Activated CD4-positive, alpha-beta T cell treated with anti-CD3 and anti-CD28 coated beads, Interleukin-2, amount 10 ng/mL, durations not matched to agents 24 days and 14 days (primary cell): ENCODE data around the gene SPATA18. TPM values are rescaled to one million over a fixed set of nuclear protein-coding genes. Genes with fewer than 3 reads are reported as not detected.

Experiments used
- DNase-seq: peaks from one replicate; pipeline ENCODE4 v3.0.0; 2022
- H3K27ac Mint-ChIP-seq: one replicate; pipeline ENCODE4 v1.8.0; 2022; ENCODE audit warnings: mild to moderate bottlenecking, mixed read lengths
- H3K27me3 Mint-ChIP-seq: one replicate; pipeline ENCODE4 v1.8.0; 2022; ENCODE audit warnings: mixed read lengths
- H3K36me3 Mint-ChIP-seq: one replicate; pipeline ENCODE4 v1.8.0; 2022; ENCODE audit warnings: low read depth, mild to moderate bottlenecking, mixed read lengths
- H3K4me1 Mint-ChIP-seq: one replicate; pipeline ENCODE4 v1.8.0; 2021; ENCODE audit warnings: mixed read lengths
- H3K4me3 Mint-ChIP-seq: one replicate; pipeline ENCODE4 v1.8.0; 2022; ENCODE audit warnings: mild to moderate bottlenecking, moderate library complexity, mixed read lengths
- H3K9me3 Mint-ChIP-seq: one replicate; pipeline ENCODE4 v1.8.0; 2021; ENCODE audit warnings: mixed read lengths
- intact Hi-C: fragments of 100-400 bp; cut with micrococcal nuclease; formaldehyde crosslinking; loops from one replicate; pipeline ENCODE4 v1.15.1; 2023
- total RNA-seq: library from RNA; stranded (reverse); gene quantifications from 2 replicates; pipeline ENCODE4 v1.2.3, GENCODE V29; 2022

SPATA18 gene, protein sequence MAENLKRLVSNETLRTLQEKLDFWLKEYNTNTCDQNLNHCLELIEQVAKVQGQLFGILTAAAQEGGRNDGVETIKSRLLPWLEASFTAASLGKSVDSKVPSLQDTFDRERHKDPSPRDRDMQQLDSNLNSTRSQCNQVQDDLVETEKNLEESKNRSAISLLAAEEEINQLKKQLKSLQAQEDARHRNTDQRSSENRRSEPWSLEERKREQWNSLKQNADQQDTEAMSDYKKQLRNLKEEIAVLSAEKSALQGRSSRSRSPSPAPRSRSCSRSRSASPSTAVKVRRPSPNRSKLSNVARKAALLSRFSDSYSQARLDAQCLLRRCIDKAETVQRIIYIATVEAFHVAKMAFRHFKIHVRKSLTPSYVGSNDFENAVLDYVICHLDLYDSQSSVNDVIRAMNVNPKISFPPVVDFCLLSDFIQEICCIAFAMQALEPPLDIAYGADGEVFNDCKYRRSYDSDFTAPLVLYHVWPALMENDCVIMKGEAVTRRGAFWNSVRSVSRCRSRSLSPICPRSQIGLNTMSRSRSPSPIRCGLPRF
- 0.07 TPM in 1 of 2 replicates, not detected in the other for total RNA-seq

GRCh38 chr4:52051213-52051614, at the start of gene SPATA18:
TSS of gene SPATA18 (plus strand) at chr4:52051304. CDS start at chr4:52051705, 401 bp downstream.
- Mint-ChIP-seq H3K4me3 (peak within 1 kb of the TSS; percentile 76), H3K4me1 (peaks cover 6% of the 10 kb centered on the region), H3K27me3 (peaks cover 64% of the 10 kb centered on the region), H3K27ac (no peak within 1 kb of the TSS), H3K9me3 (no peaks in the 10 kb centered on the region), H3K36me3 (no peaks in the 10 kb centered on the region)
- intact Hi-C loops: no loop called here
- peak; percentile 56 for DNase-seq

GRCh38 chr4:52001616-52002015, 49.5 kb upstream of the SPATA18 start:
- Mint-ChIP-seq H3K9me3 (no peaks in the 10 kb centered on the region), H3K36me3 (no peaks in the 10 kb centered on the region), H3K27ac (no peak overlapping the region), H3K27me3 (no peaks in the 10 kb centered on the region), H3K4me1 (no peaks in the 10 kb centered on the region), H3K4me3 (no peak overlapping the region)
- intact Hi-C loops: no loop called here
- DNase-seq: no peak

DNA sequence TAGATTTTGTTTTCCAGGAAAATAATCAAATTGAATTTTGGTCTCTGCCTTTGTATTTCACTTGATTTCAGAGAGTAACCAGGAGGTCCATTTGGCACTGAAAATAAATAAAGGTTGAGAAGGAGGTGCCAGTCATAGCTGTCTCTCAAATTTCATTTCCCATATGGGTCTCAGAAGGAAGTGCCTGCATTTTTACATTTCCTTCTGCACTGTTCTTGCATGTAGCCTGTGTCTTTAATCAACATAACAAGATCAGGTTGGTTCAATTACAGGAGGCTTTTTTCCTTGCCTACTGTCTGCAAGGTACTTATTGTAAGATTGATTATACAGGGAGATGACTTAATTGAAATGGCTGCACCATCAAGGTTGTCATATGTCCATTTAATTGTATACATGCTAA, 46.7 kb upstream of the SPATA18 start:
- intact Hi-C loops: no loop called here
- no peaks in the 10 kb centered on the region for H3K9me3 Mint-ChIP-seq
- H3K4me1 Mint-ChIP-seq: no peaks in the 10 kb centered on the region
- no peaks in the 10 kb centered on the region for H3K27me3 Mint-ChIP-seq
- H3K27ac Mint-ChIP-seq: no peak overlapping the region
- no peaks in the 10 kb centered on the region for H3K36me3 Mint-ChIP-seq
- DNase-seq: no peak
- no peak overlapping the region for H3K4me3 Mint-ChIP-seq

DNA sequence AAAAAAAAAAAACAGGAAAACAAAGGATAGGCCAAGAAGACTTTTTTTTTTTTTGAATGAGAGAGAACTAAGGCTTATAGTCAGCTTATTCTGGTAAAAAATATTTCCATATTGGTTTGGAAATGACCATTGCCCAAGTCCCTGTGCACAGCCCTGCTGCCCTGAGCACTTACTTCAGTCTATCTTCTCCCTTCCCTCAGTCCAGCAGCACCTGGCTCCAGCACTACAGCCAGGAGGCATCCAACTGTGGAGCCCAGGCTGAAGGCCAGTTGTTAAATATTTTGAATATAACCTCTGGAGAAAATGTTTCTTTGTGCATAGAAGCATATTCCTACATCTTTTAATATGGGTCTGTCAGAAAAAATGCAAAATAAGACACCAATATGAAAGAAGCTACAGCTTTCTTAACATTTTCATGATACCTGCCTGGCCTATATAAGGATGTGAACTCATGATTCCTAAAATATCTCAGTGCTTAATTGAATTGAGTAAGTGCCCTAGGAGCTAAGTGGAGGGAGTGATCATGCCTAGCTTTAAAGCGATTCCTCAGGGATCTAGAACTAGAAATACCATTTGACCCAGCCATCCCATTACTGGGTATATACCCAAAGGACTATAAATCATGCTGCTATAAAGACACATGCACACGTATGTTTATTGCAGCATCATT, 45.4 kb upstream of the SPATA18 start:
- H3K4me1 Mint-ChIP-seq: no peaks in the 10 kb centered on the region

GRCh38 chr4:52006887-52007286, 44.2 kb upstream of the SPATA18 start:
- H3K4me3 Mint-ChIP-seq: no peak overlapping the region
- H3K9me3 Mint-ChIP-seq: no peaks in the 10 kb centered on the region
- no peaks in the 10 kb centered on the region for H3K4me1 Mint-ChIP-seq
- no peak overlapping the region for H3K27ac Mint-ChIP-seq
- H3K27me3 Mint-ChIP-seq: no peaks in the 10 kb centered on the region
- no peaks in the 10 kb centered on the region for H3K36me3 Mint-ChIP-seq
- intact Hi-C loops: no loop called here
- no peak for DNase-seq

More for the DNA sequence above, 45.4 kb upstream of the SPATA18 start:
- no peak for DNase-seq
- Mint-ChIP-seq H3K9me3 (no peaks in the 10 kb centered on the region), H3K36me3 (no peaks in the 10 kb centered on the region), H3K4me3 (no peak overlapping the region), H3K27ac (no peak overlapping the region), H3K27me3 (no peaks in the 10 kb centered on the region)
- intact Hi-C loops: no loop called here

DNA sequence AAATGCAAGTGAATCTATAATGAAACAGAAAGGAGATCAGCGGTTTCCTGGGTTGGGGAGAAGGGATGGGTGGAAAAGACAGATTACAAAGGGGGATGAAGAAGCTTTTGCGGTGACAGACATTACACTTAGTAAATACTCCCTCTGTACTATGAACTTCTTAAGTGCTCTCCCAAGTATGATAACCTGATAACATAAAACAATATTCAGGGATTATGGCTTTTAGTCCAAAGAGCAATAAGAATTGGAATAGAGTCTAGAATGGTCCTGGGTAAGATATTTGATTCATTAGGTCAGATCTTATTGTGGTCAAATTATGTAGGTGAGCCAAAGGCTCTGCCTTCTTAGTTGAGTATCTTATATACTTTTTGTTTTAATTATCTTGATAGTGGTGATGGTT, 40.1 kb upstream of the SPATA18 start:
- intact Hi-C loops: no loop called here
- Mint-ChIP-seq H3K4me1 (no peaks in the 10 kb centered on the region), H3K4me3 (no peak overlapping the region), H3K27me3 (no peaks in the 10 kb centered on the region), H3K9me3 (no peaks in the 10 kb centered on the region), H3K36me3 (peaks cover 1% of the 10 kb centered on the region), H3K27ac (no peak overlapping the region)
- DNase-seq: no peak

DNA sequence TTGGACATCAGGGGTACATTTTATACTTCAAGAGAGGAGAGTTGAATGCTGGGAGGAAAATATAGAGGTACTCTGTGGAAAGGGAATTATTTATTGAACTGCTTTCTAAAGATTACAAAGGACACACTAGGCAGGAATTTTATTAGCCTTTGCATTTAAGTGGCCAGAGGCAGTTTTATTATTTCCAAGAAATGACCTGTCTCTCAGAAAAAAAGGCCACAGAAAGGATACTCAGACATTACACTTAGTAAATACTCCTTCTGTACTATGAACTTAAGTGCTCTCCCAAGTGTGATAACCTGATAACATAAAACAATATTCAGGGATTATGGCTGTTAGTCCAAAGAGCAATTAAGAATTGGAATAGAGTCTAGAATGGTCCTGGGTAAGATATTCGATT, 38.5 kb upstream of the SPATA18 start:
- H3K4me3 Mint-ChIP-seq: no peak overlapping the region
- intact Hi-C loops: no loop called here
- H3K4me1 Mint-ChIP-seq: no peaks in the 10 kb centered on the region
- no peaks in the 10 kb centered on the region for H3K27me3 Mint-ChIP-seq
- DNase-seq: no peak
- H3K27ac Mint-ChIP-seq: no peak overlapping the region
- H3K36me3 Mint-ChIP-seq: peaks cover 1% of the 10 kb centered on the region
- no peaks in the 10 kb centered on the region for H3K9me3 Mint-ChIP-seq

DNA sequence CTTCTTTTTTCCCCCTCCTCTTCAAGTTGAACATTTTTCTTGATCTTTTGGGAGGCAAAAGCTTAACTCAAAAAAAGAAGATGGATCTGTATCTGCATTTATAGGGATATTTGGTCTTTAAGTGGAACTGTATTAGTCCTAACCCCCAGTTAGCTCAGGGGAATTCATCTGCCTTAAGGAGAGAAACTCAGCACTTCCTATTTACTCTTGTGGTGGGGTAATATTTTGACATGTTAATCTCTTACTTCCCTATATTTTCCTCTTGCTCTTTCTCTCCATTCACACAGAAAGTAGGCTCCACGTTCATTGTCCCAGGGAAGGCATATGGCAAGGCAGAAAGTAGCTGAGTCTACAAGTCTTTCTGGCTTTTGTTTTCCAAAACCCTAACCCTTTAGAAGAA, 36.2 kb upstream of the SPATA18 start:
- Mint-ChIP-seq H3K4me1 (peaks cover 1% of the 10 kb centered on the region), H3K36me3 (peaks cover 1% of the 10 kb centered on the region), H3K9me3 (no peaks in the 10 kb centered on the region), H3K27ac (no peak overlapping the region), H3K27me3 (no peaks in the 10 kb centered on the region), H3K4me3 (no peak overlapping the region)
- intact Hi-C loops: no loop called here
- DNase-seq: no peak

DNA sequence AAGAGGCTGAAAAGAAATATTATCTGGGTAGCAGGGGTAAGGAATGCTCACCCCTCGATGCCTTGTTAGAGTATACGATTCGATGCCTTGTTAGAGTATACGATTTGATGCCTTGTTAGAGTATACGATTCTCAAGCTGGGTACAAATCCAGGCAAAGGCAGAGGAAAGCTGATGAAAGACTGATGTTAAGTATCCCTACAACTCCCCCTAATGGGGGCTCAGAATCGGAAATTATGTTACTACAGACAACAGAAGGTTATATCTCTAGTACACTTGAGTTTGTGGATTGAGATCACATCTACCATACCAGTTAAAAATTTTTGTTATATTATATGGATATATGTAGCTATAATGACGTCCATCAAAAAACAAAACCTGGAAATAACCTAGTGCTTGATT, 35.7 kb upstream of the SPATA18 start:
- Mint-ChIP-seq H3K9me3 (no peaks in the 10 kb centered on the region), H3K4me3 (no peak overlapping the region), H3K36me3 (peaks cover 1% of the 10 kb centered on the region), H3K4me1 (peaks cover 4% of the 10 kb centered on the region), H3K27ac (no peak overlapping the region), H3K27me3 (no peaks in the 10 kb centered on the region)
- intact Hi-C loops: no loop called here
- DNase-seq: no peak

DNA sequence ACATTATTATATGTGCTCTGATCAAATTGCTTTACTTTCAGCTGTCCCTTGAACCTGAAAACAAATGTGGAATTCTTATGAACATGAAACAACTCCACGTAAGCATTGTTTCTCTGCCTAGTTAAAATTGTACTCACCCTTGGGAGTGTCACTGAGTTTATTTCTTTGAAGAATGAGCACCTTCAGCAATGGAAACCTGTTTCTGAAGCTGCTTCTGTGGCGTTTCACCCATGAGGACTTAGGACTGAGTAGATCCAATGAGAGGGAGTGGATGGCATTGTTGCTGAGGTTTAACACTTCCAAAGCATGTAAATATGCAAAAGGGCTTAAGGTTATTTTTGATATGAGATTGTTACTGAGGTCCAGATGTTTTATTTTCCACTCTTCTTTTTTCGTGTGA, 34.1 kb upstream of the SPATA18 start:
- intact Hi-C loops: no loop called here
- Mint-ChIP-seq H3K27me3 (no peaks in the 10 kb centered on the region), H3K36me3 (peaks cover 1% of the 10 kb centered on the region), H3K4me3 (no peak overlapping the region), H3K27ac (no peak overlapping the region), H3K4me1 (peaks cover 5% of the 10 kb centered on the region), H3K9me3 (no peaks in the 10 kb centered on the region)
- DNase-seq: no peak

- no peak overlapping the region for H3K4me3 Mint-ChIP-seq
- H3K4me1 Mint-ChIP-seq: peaks cover 5% of the 10 kb centered on the region
- H3K36me3 Mint-ChIP-seq: peaks cover 1% of the 10 kb centered on the region
- H3K9me3 Mint-ChIP-seq: no peaks in the 10 kb centered on the region
- intact Hi-C loops: no loop called here
- H3K27ac Mint-ChIP-seq: no peak overlapping the region
- DNase-seq: no peak
- no peaks in the 10 kb centered on the region for H3K27me3 Mint-ChIP-seq
These were observed 33.3 kb upstream of the SPATA18 start for GRCh38 chr4:52017814-52018213.

DNA sequence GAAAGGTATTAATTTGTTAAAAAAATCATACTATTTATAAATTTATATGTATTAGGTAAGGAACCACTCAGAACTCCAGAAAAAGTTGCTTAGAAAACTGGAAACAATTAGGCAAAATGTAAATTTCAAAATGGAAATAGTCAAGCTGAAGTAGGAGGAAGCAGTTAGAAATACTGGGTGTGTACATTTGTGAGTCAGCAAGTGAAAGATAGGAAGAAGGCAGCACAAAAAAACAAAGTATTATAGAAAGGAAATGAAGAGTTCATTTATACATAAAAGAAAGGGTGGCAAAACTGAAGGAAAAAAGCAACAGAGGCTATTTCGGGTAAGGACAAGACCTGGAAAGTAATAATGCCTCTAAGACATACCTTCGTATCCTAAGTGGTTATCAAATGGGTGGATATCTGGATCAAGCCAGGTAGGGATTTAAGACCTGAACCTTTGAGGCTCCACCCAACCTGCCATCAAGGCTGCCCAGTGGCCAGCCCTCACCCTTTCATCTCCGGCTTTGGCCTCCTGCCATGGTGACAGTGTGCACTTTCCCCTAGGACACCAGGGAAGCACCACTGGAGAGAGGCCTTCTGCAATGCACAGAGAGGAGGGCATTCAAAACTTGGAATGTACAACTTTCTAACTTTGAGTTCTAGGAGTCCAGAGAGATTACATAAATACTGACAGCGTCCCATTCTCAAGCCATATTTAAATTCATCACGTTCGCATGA, 31.0 kb upstream of the SPATA18 start, which contains the start of gene LRRC66:
TSS of gene LRRC66 (minus strand) at position 428 of the 722 bp plus-strand sequence. CDS start 2,750 bp downstream, outside the sequence.
- Mint-ChIP-seq H3K4me1 (peaks cover 5% of the 10 kb centered on the region), H3K9me3 (no peaks in the 10 kb centered on the region), H3K4me3 (no peak within 1 kb of the TSS), H3K36me3 (no peaks in the 10 kb centered on the region), H3K27me3 (no peaks in the 10 kb centered on the region), H3K27ac (no peak within 1 kb of the TSS)
- no peak for DNase-seq
- intact Hi-C loops: no loop called here

DNA sequence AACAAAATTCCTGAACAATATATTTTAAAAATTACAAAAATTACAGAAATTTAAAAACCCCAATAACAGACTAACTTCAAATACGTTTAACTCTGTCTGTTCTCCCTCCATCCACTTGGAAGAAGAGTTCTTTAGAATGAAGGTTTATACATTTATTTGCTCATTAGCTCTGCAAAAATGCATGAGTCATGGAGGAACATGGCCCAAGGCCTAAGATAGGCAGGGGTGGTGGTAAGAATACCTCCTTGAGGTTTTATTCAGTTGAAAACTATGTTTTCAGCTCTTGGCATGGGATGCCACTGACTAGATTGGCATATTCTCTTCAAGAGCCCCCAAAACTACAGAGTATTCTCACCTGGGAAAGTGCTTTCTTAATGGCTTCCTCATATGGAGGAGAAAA, 22.1 kb upstream of the SPATA18 start:
- H3K9me3 Mint-ChIP-seq: no peaks in the 10 kb centered on the region
- peaks cover 3% of the 10 kb centered on the region for H3K4me1 Mint-ChIP-seq
- peaks cover 10% of the 10 kb centered on the region for H3K36me3 Mint-ChIP-seq
- no peaks in the 10 kb centered on the region for H3K27me3 Mint-ChIP-seq
- H3K27ac Mint-ChIP-seq: no peak overlapping the region
- peak; percentile 45 for DNase-seq
- intact Hi-C loops: loop anchor here (5.0 kb wide), 1 partner anchor 132 kb away; no protein-coding TSS in a partner anchor
- H3K4me3 Mint-ChIP-seq: no peak overlapping the region

DNA sequence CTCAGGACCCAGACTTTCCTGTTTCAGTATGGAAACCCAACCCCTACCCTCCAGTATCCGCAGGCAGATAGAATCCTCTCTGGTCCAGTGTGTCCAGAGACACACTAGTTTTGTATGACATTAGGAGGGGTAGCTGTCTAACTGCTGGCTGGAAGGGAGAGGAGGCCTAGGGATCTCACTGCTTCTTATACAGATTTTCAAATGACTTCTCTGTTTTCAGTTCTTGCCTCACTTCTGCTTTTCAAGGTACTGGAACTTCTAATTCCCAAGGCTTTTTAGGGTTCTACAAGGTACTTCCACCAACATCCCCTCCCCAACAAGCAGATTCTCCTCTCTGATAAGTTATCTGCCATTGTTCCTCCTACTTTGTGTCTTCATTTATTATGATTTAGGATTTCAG, 19.1 kb upstream of the SPATA18 start:
- intact Hi-C loops: no loop called here

More for the DNA sequence above, 19.1 kb upstream of the SPATA18 start:
- H3K27ac Mint-ChIP-seq: no peak overlapping the region
- no peak for DNase-seq
- peaks cover 16% of the 10 kb centered on the region for H3K4me1 Mint-ChIP-seq
- no peaks in the 10 kb centered on the region for H3K27me3 Mint-ChIP-seq
- no peak overlapping the region for H3K4me3 Mint-ChIP-seq
- H3K36me3 Mint-ChIP-seq: peaks cover 10% of the 10 kb centered on the region
- H3K9me3 Mint-ChIP-seq: no peaks in the 10 kb centered on the region
